B cell (primary cell): ENCODE data around the gene ERCC3. TPM values are rescaled to one million over a fixed set of nuclear protein-coding genes. Genes with fewer than 3 reads are reported as not detected.

Source experiments
- ATAC-seq: fragments of 200-7000 bp; cut with Tn5 transposase; one replicate; pipeline ENCODE4 v1.10.0; 2021; ENCODE audit warnings: low read depth, mild to moderate bottlenecking, moderate number of reproducible peaks, moderate library complexity
- CTCF ChIA-PET: fragments of 350-600 bp; sonication (Branson Sonifier 250); formaldehyde crosslinking; loops from one replicate; lab custom pipeline; 2021; ENCODE audit warnings: antibody characterized with exemption, inconsistent platforms; lab: Charles Lee
- POLR2A ChIA-PET: fragments of 350-600 bp; sonication (Branson Sonifier 250); formaldehyde crosslinking; loops from one replicate; lab custom pipeline; 2021; ENCODE audit warnings: antibody characterized with exemption; lab: Charles Lee
- DNase-seq: peaks from one replicate; pipeline ENCODE4 v3.0.0; 2013
- H2AFZ ChIP-seq: 2 replicates; pipeline ENCODE4 v1.6.1; 2012; ENCODE audit warnings: mild to moderate bottlenecking, low read depth, low read length; ENCODE audit not compliant: insufficient read depth, poor library complexity, severe bottlenecking
- H3K27ac ChIP-seq, 2 donors: 1 replicate in 1 of 2; 2 replicates in 1 of 2; pipeline ENCODE4 v1.5.1; 2012 to 2013; ENCODE audit warnings: low read length in 2 of 2, mild to moderate bottlenecking in 2 of 2, moderate library complexity in 1 of 2
- H3K27me3 ChIP-seq, 4 experiments: fragments of 200-600 bp in 1 of 4; sonication (generic) in 1 of 4; replicated peaks in 1 of 4; 1 replicate in 2 of 4; 2 replicates in 2 of 4; pipeline versions ENCODE4 v1.6.1 to v1.7.0; 2013 to 2016; ENCODE audit warnings: low read length in 3 of 4, mild to moderate bottlenecking in 2 of 4, mixed read lengths in 1 of 4, moderate library complexity in 1 of 4; ENCODE audit not compliant: insufficient read depth in 4 of 4, control insufficient read depth in 3 of 4; ENCODE audit errors: control extremely low read depth in 1 of 4
- H3K36me3 ChIP-seq, 2 experiments: replicated peaks in 1 of 2; 1 replicate in 1 of 2; 2 replicates in 1 of 2; pipeline versions ENCODE4 v1.6.1 to v1.7.1; 2013; ENCODE audit warnings: low read length in 1 of 2; ENCODE audit not compliant: insufficient read depth in 2 of 2, control insufficient read depth in 1 of 2; ENCODE audit errors: control extremely low read depth in 1 of 2, extremely low read depth in 1 of 2
- H3K4me1 ChIP-seq, 2 donors: fragments of 200-600 bp in 1 of 2; sonication (generic) in 1 of 2; 1 replicate in 1 of 2; 2 replicates in 1 of 2; pipeline versions ENCODE4 v1.5.1 to v1.6.1; 2013 to 2017; ENCODE audit warnings: low read length in 2 of 2; ENCODE audit not compliant: control insufficient read depth in 2 of 2, insufficient read depth in 2 of 2
- H3K4me2 ChIP-seq: replicated peaks from 2 replicates; pipeline ENCODE3; 2012; ENCODE audit warnings: mild to moderate bottlenecking, low read depth, low read length; ENCODE audit not compliant: poor library complexity, severe bottlenecking
- H3K4me3 ChIP-seq, 5 experiments: fragments of 200-600 bp in 1 of 5; sonication (generic) in 1 of 5; 1 replicate in 3 of 5; 2 replicates in 2 of 5; pipeline versions ENCODE4 v1.5.1 to v1.7.0; 2011 to 2016; ENCODE audit warnings: low read length in 4 of 5, mild to moderate bottlenecking in 4 of 5, low read depth in 2 of 5, control low read depth in 1 of 5, moderate library complexity in 1 of 5; ENCODE audit not compliant: insufficient read depth in 1 of 5; ENCODE audit errors: control extremely low read depth in 1 of 5, extremely low read depth in 1 of 5
- H3K79me2 ChIP-seq: fragments of 200-600 bp; sonication (generic); one replicate; pipeline ENCODE4 v1.6.0; 2016; ENCODE audit warnings: low read length; ENCODE audit not compliant: control insufficient read depth, insufficient read depth
- H3K9ac ChIP-seq: fragments of 200-600 bp; sonication (generic); 2 replicates; pipeline ENCODE4 v1.6.1; 2017; ENCODE audit warnings: mild to moderate bottlenecking, low read length, moderate library complexity
- H3K9me3 ChIP-seq, 3 donors: one replicate each; pipeline versions ENCODE4 v1.6.1 to v1.7.1; 2013; ENCODE audit warnings: low read length in 2 of 3; ENCODE audit not compliant: control insufficient read depth in 2 of 3, insufficient read depth in 1 of 3; ENCODE audit errors: control extremely low read depth in 1 of 3
- H4K20me1 ChIP-seq: 2 replicates; pipeline ENCODE4 v1.6.0; 2012; ENCODE audit warnings: mild to moderate bottlenecking, low read length; ENCODE audit not compliant: insufficient read depth, control insufficient read depth, poor library complexity, severe bottlenecking
- H3K27ac Mint-ChIP-seq: one replicate; pipeline ENCODE4 v1.8.0; 2021; ENCODE audit warnings: mixed read lengths
- H3K27me3 Mint-ChIP-seq: one replicate; pipeline ENCODE4 v1.8.0; 2021; ENCODE audit warnings: mixed read lengths
- H3K4me1 Mint-ChIP-seq: one replicate; pipeline ENCODE4 v1.8.0; 2021; ENCODE audit warnings: mixed read lengths
- H3K4me3 Mint-ChIP-seq: one replicate; pipeline ENCODE4 v1.8.0; 2021; ENCODE audit warnings: mixed read lengths
- H3K9me3 Mint-ChIP-seq: one replicate; pipeline ENCODE4 v1.8.0; 2022; ENCODE audit warnings: mixed read lengths; ENCODE audit not compliant: insufficient read depth
- CTCF ChIP-seq: fragments of 200-600 bp; IDR thresholded peaks from one replicate; pipeline ENCODE4 v1.8.0; 2022; ENCODE audit warnings: antibody characterized with exemption, mild to moderate bottlenecking
- EZH2 ChIP-seq: IDR thresholded peaks from 2 replicates; pipeline ENCODE4 v1.6.1; 2012; ENCODE audit warnings: borderline replicate concordance, low read depth, mild to moderate bottlenecking, moderate library complexity, low read length; ENCODE audit not compliant: insufficient read depth, poor library complexity, severe bottlenecking
- WGBS: methylation state at CpG from one replicate; pipeline ENCODE4 v1.1.5; 2013; ENCODE audit warnings: missing lambda C conversion rate; ENCODE audit not compliant: insufficient coverage; 5-methylcytosine and 5-hydroxymethylcytosine counted together
- intact Hi-C: fragments of 100-400 bp; cut with micrococcal nuclease; formaldehyde crosslinking; loops from one replicate; pipeline ENCODE4 v1.10.0; 2022
- polyA plus RNA-seq: library from polyadenylated mRNA; depleted of rRNA; stranded (reverse); fragments of >200 nt; gene quantifications from 2 replicates; pipeline ENCODE4 v1.2.3, GENCODE V29; 2012
- total RNA-seq, 2 donors: library from RNA; stranded (reverse); fragments of 120-200 nt in 1 of 2; gene quantifications; 1 replicate in 1 of 2; 2 replicates in 1 of 2; pipeline versions ENCODE4 v1.2.3 to v1.2.4, GENCODE V29; 2013 to 2022

Gene ERCC3
- total and polyA plus RNA-seq, 2 donors (not counting 1 experiment from before 2014, with no cell fraction given), result 74.4 to 79.3 TPM

GRCh38 chr2:127278959-127279358 lies 15.0 kb downstream of the ERCC3 start:
- H3K9me3 ChIP-seq, result no peaks in the 10 kb centered on the region
- H4K20me1 ChIP-seq, result peaks cover 8% of the 10 kb centered on the region
- Mint-ChIP-seq H3K4me3 (no peak overlapping the region), H3K27me3 (no peaks in the 10 kb centered on the region), H3K4me1 (peaks cover 23% of the 10 kb centered on the region), H3K9me3 (peaks cover 3% of the 10 kb centered on the region), H3K27ac (no peak overlapping the region)
- intact Hi-C loops, result no loop called here
- H3K4me2 ChIP-seq, result no peak overlapping the region
- ChIA-PET CTCF (interaction anchor here (0.6 to 1.1 kb wide), 2 partner anchors 200 to 220 kb away, joined by 4 read pairs; no protein-coding TSS in a partner anchor), POLR2A (no interaction called here)
- DNase-seq (no peak), ATAC-seq (no peak)
- no peak overlapping the region for H3K9ac ChIP-seq
- H3K79me2 ChIP-seq, result peaks cover 2% of the 10 kb centered on the region
- H3K4me1 ChIP-seq, result peaks cover 0 to 4% of the 10 kb centered on the region in 2 donors
- H3K27ac ChIP-seq, result no peak overlapping the region
- no peak overlapping the region for H3K4me3 ChIP-seq
- H3K36me3 ChIP-seq, result peaks cover 13 to 75% of the 10 kb centered on the region in 2 experiments
- no peak for TF ChIP-seq EZH2
- no peak for TF ChIP-seq CTCF
- no peak overlapping the region for H2AFZ ChIP-seq
- WGBS, result 20% methylated on average over 1 of the region's 3 CpGs
- no peaks in the 10 kb centered on the region for H3K27me3 ChIP-seq

DNA sequence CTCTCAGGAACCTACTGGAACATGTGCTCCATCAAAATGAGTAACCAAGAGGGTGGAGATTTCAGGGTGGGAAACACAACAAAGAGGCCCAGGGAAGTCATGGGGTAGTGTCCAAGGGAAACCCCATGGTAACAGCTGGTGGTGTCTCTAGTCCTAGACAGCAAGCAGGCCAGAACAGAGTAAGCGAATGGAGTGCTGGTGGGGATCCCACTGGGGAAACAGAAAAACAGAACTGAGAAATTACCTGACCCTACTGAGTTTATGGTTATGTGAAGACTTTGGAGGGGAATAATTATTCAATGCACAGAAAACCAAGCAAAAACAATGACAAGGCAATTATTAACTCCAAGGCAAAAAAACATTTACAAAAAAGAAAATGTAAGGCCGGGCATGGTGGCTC lies 16.9 kb downstream of the ERCC3 start:
- peaks cover 13 to 70% of the 10 kb centered on the region in 2 experiments for H3K36me3 ChIP-seq
- peaks cover 8% of the 10 kb centered on the region for H4K20me1 ChIP-seq
- no peak for DNase-seq
- H3K27ac ChIP-seq, result no peak overlapping the region
- Mint-ChIP-seq H3K9me3 (no peaks in the 10 kb centered on the region), H3K27me3 (no peaks in the 10 kb centered on the region), H3K27ac (no peak overlapping the region), H3K4me1 (peaks cover 16% of the 10 kb centered on the region), H3K4me3 (no peak overlapping the region)
- no peaks in the 10 kb centered on the region for H3K79me2 ChIP-seq
- no peak overlapping the region for H3K4me3 ChIP-seq
- H3K27me3 ChIP-seq, result no peaks in the 10 kb centered on the region
- WGBS, result 50% methylated on average over 2 of the region's 2 CpGs
- no peak for ATAC-seq
- TF ChIP-seq CTCF (no peak), EZH2 (no peak)
- H3K4me2 ChIP-seq, result no peak overlapping the region
- ChIA-PET POLR2A (no interaction called here), CTCF (interaction anchor here (0.9 to 1.1 kb wide), 2 partner anchors 9 to 209 kb away, joined by 3 read pairs; no protein-coding TSS in a partner anchor)
- peaks cover 0 to 4% of the 10 kb centered on the region in 2 donors for H3K4me1 ChIP-seq
- H2AFZ ChIP-seq, result no peak overlapping the region
- intact Hi-C loops, result no loop called here
- H3K9ac ChIP-seq, result no peak overlapping the region
- no peaks in the 10 kb centered on the region for H3K9me3 ChIP-seq
